H1 (cell line): ENCODE data around the gene SMIM20. TPM values are rescaled to one million over a fixed set of nuclear protein-coding genes. Genes with fewer than 3 reads are reported as not detected.

Source experiments
- CTCF ChIA-PET: fragments of 300-600 bp; sonication (Branson Sonifier 250); formaldehyde crosslinking; loops from one replicate; lab custom pipeline; 2021; ENCODE audit not compliant: partially characterized antibody; lab: Charles Lee
- POLR2A ChIA-PET: fragments of 300-600 bp; sonication (Branson Sonifier 250); formaldehyde crosslinking; loops from one replicate; lab custom pipeline; 2021; ENCODE audit warnings: inconsistent platforms; ENCODE audit not compliant: partially characterized antibody; lab: Charles Lee
- DNase-seq, 2 experiments: peaks; one replicate each; pipeline versions ENCODE4 v3.0.0 to v3.0.0-alpha.2; 2010 to 2022; ENCODE audit warnings: low spot score in 2 of 2, low read depth in 1 of 2, mixed read lengths in 1 of 2
- FAIRE-seq: peaks from 2 replicates; lab custom pipeline; 2011; peaks lifted over from hg19 to GRCh38; lab: Jason Lieb, UNC
- H2AFZ ChIP-seq: 2 replicates; pipeline ENCODE4 v1.8.1; 2012; ENCODE audit warnings: low read length, inconsistent platforms
- H2AK5ac ChIP-seq: 2 replicates; pipeline ENCODE4 v1.6.1; 2013; ENCODE audit warnings: low read depth, low read length
- H2BK120ac ChIP-seq: replicated peaks from 2 replicates; pipeline ENCODE3; 2013; ENCODE audit warnings: low read depth, low read length, inconsistent platforms
- H2BK12ac ChIP-seq: 2 replicates; pipeline ENCODE4 v1.6.1; 2013; ENCODE audit warnings: low read depth, low read length
- H2BK15ac ChIP-seq: 2 replicates; pipeline ENCODE4 v1.6.1; 2013; ENCODE audit warnings: low read length
- H2BK20ac ChIP-seq: 2 replicates; pipeline ENCODE4 v1.6.1; 2013; ENCODE audit warnings: low read length
- H2BK5ac ChIP-seq: 2 replicates; pipeline ENCODE4 v1.6.1; 2013; ENCODE audit warnings: low read depth, low read length
- H3K14ac ChIP-seq: 2 replicates; pipeline ENCODE4 v1.6.1; 2013; ENCODE audit warnings: inconsistent platforms; ENCODE audit not compliant: insufficient read length
- H3K18ac ChIP-seq: 2 replicates; pipeline ENCODE4 v1.6.1; 2013; ENCODE audit warnings: low read length; ENCODE audit errors: extremely low read depth
- H3K23ac ChIP-seq: 2 replicates; pipeline ENCODE4 v1.6.1; 2013; ENCODE audit warnings: inconsistent platforms; ENCODE audit not compliant: insufficient read length
- H3K23me2 ChIP-seq: 2 replicates; pipeline ENCODE4 v1.6.1; 2013; ENCODE audit warnings: low read depth, low read length
- H3K27ac ChIP-seq: 2 replicates; pipeline ENCODE4 v1.6.1; 2011; ENCODE audit warnings: low read depth, low read length, inconsistent platforms
- H3K27me3 ChIP-seq, 4 experiments: replicated peaks in 1 of 4; 1 replicate in 1 of 4; 2 replicates in 3 of 4; pipeline versions ENCODE4 v1.6.1 to v1.8.1; 2011 to 2013; ENCODE audit warnings: low read length in 3 of 4, mild to moderate bottlenecking in 3 of 4, inconsistent platforms in 2 of 4, mixed read lengths in 2 of 4, moderate library complexity in 1 of 4; ENCODE audit not compliant: control insufficient read depth in 3 of 4, insufficient read depth in 3 of 4; ENCODE audit errors: extremely low read depth in 1 of 4
- H3K36me3 ChIP-seq, 4 experiments: 2 replicates each; pipeline versions ENCODE4 v1.6.1 to v1.8.1; 2011 to 2013; ENCODE audit warnings: mild to moderate bottlenecking in 4 of 4, low read length in 3 of 4, moderate library complexity in 2 of 4, control low read depth in 1 of 4, inconsistent platforms in 1 of 4; ENCODE audit not compliant: insufficient read depth in 4 of 4, control insufficient read depth in 2 of 4
- H3K4ac ChIP-seq: replicated peaks from 2 replicates; pipeline ENCODE3; 2013; ENCODE audit warnings: low read length, low read depth, mixed read lengths, inconsistent platforms; ENCODE audit not compliant: insufficient read length
- H3K4me1 ChIP-seq, 4 experiments: replicated peaks in 1 of 4; 1 replicate in 1 of 4; 2 replicates in 3 of 4; pipeline versions ENCODE4 v1.6.1 to v1.8.1; 2011 to 2013; ENCODE audit warnings: low read length in 3 of 4, inconsistent platforms in 2 of 4, mixed read lengths in 1 of 4; ENCODE audit not compliant: insufficient read depth in 4 of 4, control insufficient read depth in 3 of 4
- H3K4me2 ChIP-seq, 2 experiments: 2 replicates each; pipeline versions ENCODE4 v1.6.1 to v1.8.1; 2011 to 2013; ENCODE audit warnings: low read depth in 2 of 2, low read length in 2 of 2, control low read depth in 1 of 2, inconsistent platforms in 1 of 2, mild to moderate bottlenecking in 1 of 2; ENCODE audit not compliant: insufficient read depth in 1 of 2
- H3K4me3 ChIP-seq, 4 experiments: fragments of 200-600, 300-600 bp in 1 of 4; sonication (generic), shearing (Covaris generic), sonication (Bioruptor Twin) in 1 of 4; 2 replicates each; pipeline versions ENCODE4 v1.5.1 to v1.8.1; 2011 to 2016; ENCODE audit warnings: low read length in 4 of 4, low read depth in 3 of 4, control low read depth in 2 of 4, inconsistent platforms in 2 of 4, mild to moderate bottlenecking in 2 of 4, mixed read lengths in 1 of 4, moderate library complexity in 1 of 4; ENCODE audit not compliant: insufficient read depth in 2 of 4; ENCODE audit errors: extremely low read depth in 1 of 4
- H3K56ac ChIP-seq: replicated peaks from 2 replicates; pipeline ENCODE3; 2013; ENCODE audit warnings: low read depth, mild to moderate bottlenecking, mixed read lengths, low read length, inconsistent platforms; ENCODE audit not compliant: insufficient read length
- H3K79me1 ChIP-seq: 2 replicates; pipeline ENCODE4 v1.6.1; 2013; ENCODE audit warnings: low read depth, low read length, control low read depth
- H3K79me2 ChIP-seq, 2 experiments: 2 replicates each; pipeline versions ENCODE4 v1.6.1 to v1.8.1; 2012 to 2013; ENCODE audit warnings: low read length in 2 of 2, mild to moderate bottlenecking in 2 of 2, inconsistent platforms in 1 of 2; ENCODE audit not compliant: insufficient read depth in 2 of 2, control insufficient read depth in 1 of 2
- H3K9ac ChIP-seq, 4 experiments: replicated peaks in 1 of 4; 1 replicate in 1 of 4; 2 replicates in 3 of 4; pipeline versions ENCODE4 v1.6.1 to v1.8.1; 2011 to 2013; ENCODE audit warnings: low read depth in 3 of 4, low read length in 3 of 4, control low read depth in 2 of 4, mild to moderate bottlenecking in 2 of 4, moderate library complexity in 2 of 4, inconsistent platforms in 1 of 4; ENCODE audit errors: extremely low read depth in 1 of 4
- H3K9me3 ChIP-seq, 2 experiments: 2 replicates each; pipeline versions ENCODE4 v1.6.1 to v1.8.1; 2012 to 2013; ENCODE audit warnings: mild to moderate bottlenecking in 2 of 2, moderate library complexity in 2 of 2, control low read depth in 1 of 2, inconsistent platforms in 1 of 2, low read depth in 1 of 2, low read length in 1 of 2, mixed read lengths in 1 of 2; ENCODE audit not compliant: insufficient read depth in 2 of 2
- H4K20me1 ChIP-seq, 2 experiments: replicated peaks in 1 of 2; 2 replicates each; pipeline versions ENCODE3 to v1.8.1; 2011 to 2013; ENCODE audit warnings: inconsistent platforms in 2 of 2, low read length in 2 of 2, mild to moderate bottlenecking in 1 of 2; ENCODE audit not compliant: insufficient read depth in 2 of 2, control insufficient read depth in 1 of 2
- H4K5ac ChIP-seq: 2 replicates; pipeline ENCODE4 v1.6.1; 2013; ENCODE audit warnings: low read length, low read depth, mixed read lengths, inconsistent platforms; ENCODE audit not compliant: insufficient read length
- H4K8ac ChIP-seq: 2 replicates; pipeline ENCODE4 v1.8.0; 2013; ENCODE audit warnings: mild to moderate bottlenecking, moderate library complexity, low read length, inconsistent platforms; ENCODE audit not compliant: insufficient read depth; ENCODE audit errors: extremely low read depth
- H4K91ac ChIP-seq: replicated peaks from 2 replicates; pipeline ENCODE3; 2013; ENCODE audit warnings: low read length, mixed read lengths, inconsistent platforms; ENCODE audit not compliant: insufficient read length
- CBX8 ChIP-seq: fragments of 300-800, 300-1000 bp; sonication (generic); IDR thresholded peaks from 2 replicates; pipeline ENCODE4 v1.7.1; 2016; ENCODE audit warnings: low read depth, low read length, borderline replicate concordance
- CHD1 ChIP-seq: IDR thresholded peaks from 2 replicates; pipeline ENCODE4 v1.6.1; 2012; ENCODE audit warnings: low read depth, low read length, improper control_type of control experiment
- FOSL1 ChIP-seq: IDR thresholded peaks from 2 replicates; pipeline ENCODE4 v1.6.1; 2011; ENCODE audit warnings: mild to moderate bottlenecking, low read depth, low read length, moderate library complexity; ENCODE audit not compliant: insufficient read depth
- MAFK ChIP-seq: IDR thresholded peaks from 2 replicates; pipeline ENCODE4 v1.6.1; 2012; ENCODE audit warnings: low read depth, mild to moderate bottlenecking, improper control_type of control experiment, low read length
- RFX5 ChIP-seq: IDR thresholded peaks from 2 replicates; pipeline ENCODE4 v1.6.1; 2011; ENCODE audit warnings: low read depth, low read length, improper control_type of control experiment, borderline replicate concordance
- SIN3A ChIP-seq, 2 experiments: IDR thresholded peaks in 1 of 2; conservative IDR thresholded peaks in 1 of 2; 2 replicates each; pipeline ENCODE4 v1.6.1; 2011 to 2012; ENCODE audit warnings: low read length in 2 of 2, improper control_type of control experiment in 1 of 2, low read depth in 1 of 2, mild to moderate bottlenecking in 1 of 2
- TEAD4 ChIP-seq: IDR thresholded peaks from 2 replicates; pipeline ENCODE4 v1.6.1; 2012; ENCODE audit warnings: low read depth, low read length, inconsistent platforms, mixed read lengths
- WGBS, 2 experiments: shearing (Covaris generic) in 1 of 2; methylation state at CpG; one replicate each; pipeline versions ENCODE4 v1.1.6 to v1.1.7; 2013 to 2015; ENCODE audit warnings: low lambda C conversion rate in 2 of 2, mixed read lengths in 2 of 2, inconsistent platforms in 1 of 2, low coverage in 1 of 2, missing lambda C conversion rate in 1 of 2; ENCODE audit not compliant: insufficient replicate concordance in 2 of 2, insufficient coverage in 1 of 2, insufficient read length in 1 of 2; ENCODE audit errors: extremely low coverage in 1 of 2, missing lambda C conversion rate in 1 of 2; 5-methylcytosine and 5-hydroxymethylcytosine counted together
- polyA plus RNA-seq, 7 experiments: library from polyadenylated mRNA; depleted of rRNA in 3 of 7; stranded (reverse) in 5 of 7; unstranded in 2 of 7; fragments of >200 nt in 5 of 7; fragments of 200-250 nt in 2 of 7; gene quantifications; 1 replicate in 5 of 7; 2 replicates in 1 of 7; 4 replicates in 1 of 7; pipeline versions ENCODE4 v1.2.1 to v1.2.3, GENCODE V29; 2011 to 2013; ENCODE audit warnings: missing spikeins in 2 of 7, mixed read lengths in 2 of 7
- total RNA-seq: library from RNA; stranded (reverse); fragmentation: NEBNext Ultra II Directional; extraction: Animal tissue kit (Norgen Biotek cat#: 25700); gene quantifications from 2 replicates; pipeline ENCODE4 v1.2.1, GENCODE V29; 2021
- TF ChIP-seq, protein P1 (sequence below), 3 experiments: IDR thresholded peaks; 1 replicate in 2 of 3; 2 replicates in 1 of 3; pipeline versions ENCODE4 v1.5.1 to v1.6.1; 2011; ENCODE audit warnings: low read length in 3 of 3, mild to moderate bottlenecking in 3 of 3, inconsistent platforms in 2 of 3, low read depth in 1 of 3, moderate library complexity in 1 of 3; ENCODE audit not compliant: insufficient read depth in 1 of 3; ENCODE audit errors: control extremely low read depth in 1 of 3

SMIM20 gene
- total and polyA plus RNA-seq, 2 of the 8 experiments (the other 6 are each of a cell fraction or from before 2014, with no cell fraction given): 21.9 to 36.9 TPM

DNA sequence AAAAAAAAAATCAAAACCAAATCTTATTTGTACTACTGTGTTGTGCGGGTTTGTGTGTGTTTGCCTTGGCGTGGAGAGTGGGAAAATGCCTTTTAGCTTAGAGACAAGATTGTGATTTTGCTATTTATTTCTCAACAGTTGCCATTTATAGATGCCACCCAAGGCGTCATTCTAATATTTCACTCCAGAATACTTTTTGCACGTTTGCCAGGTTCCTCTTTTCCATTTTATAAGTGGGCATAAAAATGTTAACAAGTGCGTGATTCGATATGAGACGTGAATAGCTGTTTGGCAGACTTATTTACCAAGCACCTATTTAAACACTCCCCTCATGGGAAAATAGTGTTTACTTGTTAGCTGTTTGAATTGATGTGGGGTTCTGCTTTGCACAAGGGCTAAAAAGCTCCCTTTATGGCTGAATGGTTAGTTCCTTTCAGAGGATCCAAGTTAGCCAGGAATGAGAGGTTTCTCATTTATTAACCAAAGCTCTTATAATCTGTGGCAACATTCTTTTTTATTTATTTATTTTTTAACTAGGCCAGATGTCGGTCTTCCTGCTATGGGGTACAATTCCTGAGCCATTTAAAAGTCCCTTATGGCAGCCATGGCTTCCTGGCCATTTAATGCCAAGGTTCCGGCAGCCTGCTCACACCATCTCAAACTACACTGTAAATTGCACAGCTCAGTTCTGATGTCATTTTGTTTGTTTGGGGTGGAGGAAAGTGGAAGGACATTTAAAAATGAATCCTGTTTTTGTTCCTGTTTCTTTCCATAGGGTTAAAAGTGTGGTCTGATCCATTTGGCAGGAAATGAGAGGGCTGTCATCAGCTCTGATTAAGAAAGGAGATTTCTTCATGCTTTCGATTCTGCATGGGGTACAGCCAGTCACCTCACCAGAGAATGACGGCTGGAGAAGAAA lies 14.6 kb downstream of the SMIM20 start:
- Histone ChIP-seq H4K20me1 (no peaks in the 10 kb centered on the region), H2BK15ac (no peak overlapping the region), H3K18ac (no peak overlapping the region), H3K23me2 (no peaks in the 10 kb centered on the region), H2BK12ac (no peak overlapping the region), H3K9me3 (no peaks in the 10 kb centered on the region), H3K4ac (no peak overlapping the region), H3K23ac (no peak overlapping the region), H4K91ac (no peak overlapping the region), H3K27me3 (no peaks in the 10 kb centered on the region), H4K5ac (no peak overlapping the region), H3K14ac (no peak overlapping the region), H2BK20ac (no peak overlapping the region), H3K4me3 (no peak overlapping the region), H2BK5ac (no peak overlapping the region), H3K56ac (no peak overlapping the region), H3K79me1 (0 out of 2 replicates have a peak, but pooled peaks cover 2% of the 10 kb centered on the region), H2AFZ (no peak overlapping the region), H3K36me3 (peaks cover 0 to 3% (median 0%) of the 10 kb centered on the region in 4 experiments; a peak in 2 of 8 replicates), H3K4me1 (no peaks in the 10 kb centered on the region; a peak in 2 of 7 replicates), H2AK5ac (no peak overlapping the region), H4K8ac (no peak overlapping the region), H3K79me2 (no peaks in the 10 kb centered on the region; a peak in 1 of 4 replicates), H3K4me2 (no peak overlapping the region), H3K9ac (no peak overlapping the region; a peak in 1 of 7 replicates), H3K27ac (no peak overlapping the region), H2BK120ac (no peak overlapping the region)
- no peak for FAIRE-seq
- DNase-seq: no peak
- ChIA-PET CTCF (interaction anchor here (0.7 to 4.6 kb wide), 18 partner anchors 9 to 205 kb away, joined by 3 to 18 read pairs (median 4); no protein-coding TSS in a partner anchor), POLR2A (interaction anchor here (0.6 to 1.8 kb wide), 4 partner anchors 14 to 571 kb away, joined by 3 to 6 read pairs (median 4); partner anchors contain the start of gene SMIM20)
- 87% methylated on average over 11 of the region's 11 CpGs; no CpG with 5 or more reads in 1 of the 2 experiments for whole genome bisulfite sequencing, 2 experiments
- TF ChIP-seq FOSL1 (no peak), CBX8 (no peak), TEAD4 (no peak), RFX5 (no peak), CHD1 (no peak), SIN3A (conservative IDR thresholded peaks at IDR 0.05 in 1 of 2, IDR thresholded peaks at IDR 0.05 in 1 of 2; ENCODE audit: low read depth in 1 of 2, low read length in 2 of 2) (no peak), MAFK (no peak)
- TF ChIP-seq, protein P1, sequence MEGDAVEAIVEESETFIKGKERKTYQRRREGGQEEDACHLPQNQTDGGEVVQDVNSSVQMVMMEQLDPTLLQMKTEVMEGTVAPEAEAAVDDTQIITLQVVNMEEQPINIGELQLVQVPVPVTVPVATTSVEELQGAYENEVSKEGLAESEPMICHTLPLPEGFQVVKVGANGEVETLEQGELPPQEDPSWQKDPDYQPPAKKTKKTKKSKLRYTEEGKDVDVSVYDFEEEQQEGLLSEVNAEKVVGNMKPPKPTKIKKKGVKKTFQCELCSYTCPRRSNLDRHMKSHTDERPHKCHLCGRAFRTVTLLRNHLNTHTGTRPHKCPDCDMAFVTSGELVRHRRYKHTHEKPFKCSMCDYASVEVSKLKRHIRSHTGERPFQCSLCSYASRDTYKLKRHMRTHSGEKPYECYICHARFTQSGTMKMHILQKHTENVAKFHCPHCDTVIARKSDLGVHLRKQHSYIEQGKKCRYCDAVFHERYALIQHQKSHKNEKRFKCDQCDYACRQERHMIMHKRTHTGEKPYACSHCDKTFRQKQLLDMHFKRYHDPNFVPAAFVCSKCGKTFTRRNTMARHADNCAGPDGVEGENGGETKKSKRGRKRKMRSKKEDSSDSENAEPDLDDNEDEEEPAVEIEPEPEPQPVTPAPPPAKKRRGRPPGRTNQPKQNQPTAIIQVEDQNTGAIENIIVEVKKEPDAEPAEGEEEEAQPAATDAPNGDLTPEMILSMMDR (IDR thresholded peaks at IDR 0.05; ENCODE audit: control extremely low read depth in 1 of 3, insufficient read depth in 1 of 3, low read depth in 1 of 3, low read length in 3 of 3): no peak
